Prostate gland (tissue), 2 donors: ENCODE data around the gene BICD1. TPM values are rescaled to one million over a fixed set of nuclear protein-coding genes. Genes with fewer than 3 reads are reported as not detected.

Experiments used
- DNase-seq: peaks from one replicate; pipeline ENCODE4 v3.0.0-alpha.2; 2019; ENCODE audit warnings: low spot score
- H3K27ac ChIP-seq, 2 donors: fragments of 200-600 bp; sonication (generic); 2 replicates each; pipeline ENCODE4 v1.5.1; 2017 to 2019
- H3K27me3 ChIP-seq: fragments of 200-600 bp; sonication (generic); replicated peaks from 2 replicates; pipeline ENCODE4 v1.5.1; 2019; ENCODE audit not compliant: insufficient read depth
- H3K36me3 ChIP-seq, 2 donors: fragments of 200-600 bp; sonication (generic); 1 replicate in 1 of 2; 2 replicates in 1 of 2; pipeline versions ENCODE4 v1.5.1 to v1.8.1; 2017 to 2019
- H3K4me1 ChIP-seq: fragments of 200-600 bp; sonication (generic); replicated peaks from 2 replicates; pipeline ENCODE4 v1.5.1; 2019
- H3K4me3 ChIP-seq, 2 donors: fragments of 200-600 bp; sonication (generic); 2 replicates each; pipeline ENCODE4 v1.5.1; 2017 to 2019
- H3K9me3 ChIP-seq: fragments of 200-600 bp; sonication (generic); 2 replicates; pipeline ENCODE4 v1.5.1; 2017
- POLR2A ChIP-seq: fragments of 450-650 bp; IDR thresholded peaks from one replicate; pipeline ENCODE4 v1.6.1; 2016; ENCODE audit warnings: antibody characterized with exemption, mild to moderate bottlenecking
- POLR2AphosphoS5 ChIP-seq: sonication (generic); formaldehyde crosslinking; IDR thresholded peaks from one replicate; pipeline ENCODE4 v1.6.1; 2017; ENCODE audit warnings: antibody characterized with exemption
- WGBS: methylation state at CpG from one replicate; pipeline ENCODE4 v1.1.5; 2018; 5-methylcytosine and 5-hydroxymethylcytosine counted together
- intact Hi-C: fragments of 100-400 bp; cut with DNase I; formaldehyde crosslinking; loops from one replicate; pipeline ENCODE4 v1.14.2; 2022
- total RNA-seq, 2 donors: library from RNA; depleted of rRNA; stranded (reverse); fragments of >200 nt; gene quantifications; one replicate each; pipeline ENCODE4 v1.1.0, GENCODE V29; 2016
- TF ChIP-seq, protein P1 (sequence below), 4 experiments: fragments of 200-600 bp in 2 of 4; fragments of 450-650 bp in 2 of 4; sonication (generic) in 2 of 4; IDR thresholded peaks; 1 replicate in 3 of 4; 2 replicates in 1 of 4; pipeline ENCODE4 v1.5.1; 2016 to 2019; ENCODE audit warnings: antibody characterized with exemption in 4 of 4, mild to moderate bottlenecking in 2 of 4, moderate library complexity in 2 of 4

BICD1 gene
- total RNA-seq, 2 donors from 2014 or later = 8.6 to 26.2 TPM

DNA sequence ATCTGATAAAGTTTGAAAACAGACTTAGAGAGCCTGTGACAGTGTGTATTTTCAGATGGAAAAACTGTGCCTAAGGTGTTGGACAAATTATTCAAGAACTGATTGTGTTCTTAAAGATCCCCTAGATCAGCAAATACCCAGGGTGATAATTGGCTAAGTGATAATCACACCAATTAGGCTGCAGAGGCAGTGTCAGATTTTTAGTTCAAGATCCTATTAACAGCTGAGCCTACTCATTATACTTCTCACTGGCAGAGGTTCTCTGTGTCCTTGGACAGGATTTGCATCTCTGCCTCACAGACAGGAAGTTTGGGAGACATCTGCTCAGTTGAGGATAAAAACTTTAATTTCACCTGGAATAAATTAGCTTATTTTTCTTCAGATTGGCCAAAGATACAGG is 288.4 kb downstream of the BICD1 start:
- Histone ChIP-seq H3K36me3 (no peaks in the 10 kb centered on the region), H3K4me3 (no peak overlapping the region), H3K4me1 (no peaks in the 10 kb centered on the region), H3K9me3 (no peaks in the 10 kb centered on the region), H3K27ac (no peak overlapping the region), H3K27me3 (no peaks in the 10 kb centered on the region)
- TF ChIP-seq POLR2A = no peak
- TF ChIP-seq, protein P1, sequence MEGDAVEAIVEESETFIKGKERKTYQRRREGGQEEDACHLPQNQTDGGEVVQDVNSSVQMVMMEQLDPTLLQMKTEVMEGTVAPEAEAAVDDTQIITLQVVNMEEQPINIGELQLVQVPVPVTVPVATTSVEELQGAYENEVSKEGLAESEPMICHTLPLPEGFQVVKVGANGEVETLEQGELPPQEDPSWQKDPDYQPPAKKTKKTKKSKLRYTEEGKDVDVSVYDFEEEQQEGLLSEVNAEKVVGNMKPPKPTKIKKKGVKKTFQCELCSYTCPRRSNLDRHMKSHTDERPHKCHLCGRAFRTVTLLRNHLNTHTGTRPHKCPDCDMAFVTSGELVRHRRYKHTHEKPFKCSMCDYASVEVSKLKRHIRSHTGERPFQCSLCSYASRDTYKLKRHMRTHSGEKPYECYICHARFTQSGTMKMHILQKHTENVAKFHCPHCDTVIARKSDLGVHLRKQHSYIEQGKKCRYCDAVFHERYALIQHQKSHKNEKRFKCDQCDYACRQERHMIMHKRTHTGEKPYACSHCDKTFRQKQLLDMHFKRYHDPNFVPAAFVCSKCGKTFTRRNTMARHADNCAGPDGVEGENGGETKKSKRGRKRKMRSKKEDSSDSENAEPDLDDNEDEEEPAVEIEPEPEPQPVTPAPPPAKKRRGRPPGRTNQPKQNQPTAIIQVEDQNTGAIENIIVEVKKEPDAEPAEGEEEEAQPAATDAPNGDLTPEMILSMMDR (IDR thresholded peaks at IDR 0.05) = no peak
- TF ChIP-seq POLR2AphosphoS5 = no peak
- intact Hi-C loops = no loop called here
- no peak for DNase-seq

DNA sequence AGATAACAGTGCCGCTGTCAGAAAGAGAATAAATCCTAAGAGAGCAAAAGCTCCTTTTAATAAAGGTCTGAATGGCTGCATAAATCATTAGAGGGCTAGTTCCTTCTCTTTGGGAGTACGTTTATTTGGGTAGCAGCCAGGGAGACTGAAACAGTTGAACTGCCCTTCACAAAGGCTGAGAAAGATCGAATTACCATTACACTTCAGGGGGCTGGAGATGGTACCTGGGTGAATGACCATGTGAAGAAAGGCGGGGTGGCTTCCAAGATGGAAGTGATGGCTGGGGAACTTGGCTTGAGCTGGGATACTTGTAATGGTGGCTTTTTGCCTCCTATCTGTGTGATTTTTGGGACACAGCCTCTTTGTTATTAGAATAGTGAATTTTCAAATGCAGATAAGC is 291.0 kb downstream of the BICD1 start:
- no peaks in the 10 kb centered on the region for H3K4me1 ChIP-seq
- H3K36me3 ChIP-seq = no peaks in the 10 kb centered on the region
- H3K27ac ChIP-seq = no peak overlapping the region
- H3K9me3 ChIP-seq = no peaks in the 10 kb centered on the region
- no peak for DNase-seq
- H3K4me3 ChIP-seq = no peak overlapping the region
- no peak for TF ChIP-seq POLR2A
- TF ChIP-seq, protein P1 (IDR thresholded peaks at IDR 0.05) = no peak
- no peak for TF ChIP-seq POLR2AphosphoS5
- intact Hi-C loops = no loop called here
- WGBS = 50% methylated on average over 4 of the region's 4 CpGs
- no peaks in the 10 kb centered on the region for H3K27me3 ChIP-seq

DNA sequence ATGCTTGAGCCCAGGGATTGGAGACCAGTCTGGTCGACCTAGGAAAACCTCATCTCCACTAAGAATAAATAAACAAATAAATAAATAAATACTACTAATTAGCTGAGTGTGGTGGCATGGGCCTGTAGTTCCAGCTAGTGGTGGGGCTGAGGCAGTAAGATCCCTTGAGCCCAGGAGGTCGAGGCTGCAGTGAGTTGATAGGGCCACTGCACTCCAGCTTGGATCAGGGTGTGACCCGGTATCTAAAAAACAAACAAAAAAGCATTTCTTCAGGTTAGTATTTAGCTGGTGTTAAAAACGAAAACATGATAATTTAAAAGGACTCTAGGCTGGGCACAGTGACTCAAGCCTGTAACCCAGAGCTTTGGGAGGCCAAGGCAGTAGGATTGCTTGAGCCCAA is 291.5 kb downstream of the BICD1 start:
- peak overlapping the region in 1 of 2 donors; percentile 91 for H3K27ac ChIP-seq
- intact Hi-C loops = no loop called here
- no peak for TF ChIP-seq POLR2A
- TF ChIP-seq, protein P1 (IDR thresholded peaks at IDR 0.05) = no peak
- TF ChIP-seq POLR2AphosphoS5 = no peak
- no peaks in the 10 kb centered on the region for H3K9me3 ChIP-seq
- WGBS = 90% methylated on average over 4 of the region's 4 CpGs
- H3K4me3 ChIP-seq = no peak overlapping the region
- H3K4me1 ChIP-seq = no peaks in the 10 kb centered on the region
- H3K27me3 ChIP-seq = no peaks in the 10 kb centered on the region
- no peak for DNase-seq
- H3K36me3 ChIP-seq = no peaks in the 10 kb centered on the region

DNA sequence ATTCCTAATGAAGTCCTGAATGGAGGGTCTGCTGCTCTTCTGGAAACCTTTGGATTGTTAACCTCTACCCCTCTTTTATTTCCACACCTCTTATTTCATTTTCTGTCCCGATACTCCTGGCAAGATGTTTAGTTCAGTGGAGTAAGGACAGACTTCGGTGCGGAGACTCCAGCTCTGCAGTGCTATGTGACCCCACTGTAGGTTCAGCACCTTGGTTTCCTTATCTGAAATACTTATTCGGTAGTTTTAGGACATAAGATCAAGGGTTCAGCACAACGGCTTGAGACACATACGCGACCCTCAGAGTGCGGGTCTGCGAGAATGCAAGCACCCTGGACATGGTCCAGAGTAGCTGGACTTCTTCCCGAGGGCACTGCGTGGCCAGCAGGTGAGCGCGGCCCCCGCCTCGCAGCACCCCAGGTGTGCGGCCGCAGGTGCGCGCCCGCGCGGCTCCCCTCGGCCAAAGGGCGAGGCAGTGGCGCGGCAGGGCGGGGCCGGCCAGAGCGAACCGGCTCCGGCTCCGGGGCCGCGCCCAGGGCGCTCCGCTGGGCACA is 292.2 kb downstream of the BICD1 start:
- no peaks in the 10 kb centered on the region for H3K36me3 ChIP-seq
- H3K4me1 ChIP-seq = no peaks in the 10 kb centered on the region
- no peaks in the 10 kb centered on the region for H3K9me3 ChIP-seq
- WGBS = 4% methylated on average over 31 of the region's 36 CpGs
- peak overlapping the region; percentile 62 to 76 for H3K4me3 ChIP-seq
- TF ChIP-seq POLR2AphosphoS5 (no peak), POLR2A (no peak)
- TF ChIP-seq, protein P1 (IDR thresholded peaks at IDR 0.05) = no peak
- H3K27me3 ChIP-seq = no peaks in the 10 kb centered on the region
- peak overlapping the region; percentile 91 to 92 for H3K27ac ChIP-seq
- intact Hi-C loops = no loop called here
- no peak for DNase-seq

DNA sequence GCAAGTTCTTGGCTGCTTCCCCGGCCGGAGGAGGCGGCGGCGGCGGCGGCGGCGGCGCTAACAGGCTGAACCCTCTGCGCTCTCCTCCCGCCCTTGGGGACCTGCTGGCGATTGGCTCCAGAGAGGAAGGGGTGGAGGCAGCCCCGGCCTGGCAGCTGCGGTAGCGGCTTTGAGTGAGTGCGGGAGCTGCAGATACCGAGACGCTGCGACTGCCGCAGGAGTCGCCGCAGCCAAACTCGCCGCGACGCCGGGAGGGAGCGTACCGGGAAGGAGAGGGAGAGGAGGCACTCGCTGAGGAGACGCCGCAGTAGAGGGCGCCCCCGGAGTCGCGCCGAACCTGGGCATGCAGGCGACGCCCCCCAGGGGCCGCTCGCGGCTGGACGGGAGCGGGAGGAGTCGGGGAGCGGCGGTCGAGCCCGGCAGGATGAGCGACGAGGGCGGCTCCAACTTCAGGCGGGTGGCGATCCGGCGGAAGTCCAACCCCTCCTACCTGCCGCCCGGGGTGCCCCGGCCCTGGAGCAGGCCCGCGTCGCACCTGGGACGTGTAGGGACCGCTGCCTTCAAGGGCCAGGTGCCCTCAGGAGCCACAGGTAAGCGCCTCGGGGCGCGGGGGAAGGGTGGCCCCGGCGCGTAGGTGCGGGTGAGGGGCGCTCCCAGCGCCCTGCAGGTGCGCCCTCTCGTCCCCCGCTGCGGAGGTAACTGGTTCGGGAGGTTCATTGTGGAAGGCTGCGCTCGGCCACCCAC is 292.9 kb downstream of the BICD1 start, which contains the start of gene FGD4:
TSS of gene FGD4 (plus strand) at position 189 of the 744 bp plus-strand sequence.
- peak; percentile 91 for DNase-seq
- Histone ChIP-seq H3K27ac (peak within 1 kb of the TSS; percentile 91 to 92), H3K4me1 (no peaks in the 10 kb centered on the region), H3K4me3 (peak within 1 kb of the TSS; percentile 62 to 76), H3K36me3 (no peaks in the 10 kb centered on the region), H3K9me3 (no peaks in the 10 kb centered on the region), H3K27me3 (no peaks in the 10 kb centered on the region)
- TF ChIP-seq POLR2A (peak; percentile 90), POLR2AphosphoS5 (peak; percentile 82)
- TF ChIP-seq, protein P1 (IDR thresholded peaks at IDR 0.05) = peak in 3 of 4 experiments; percentile 11 to 41 (median 37)
- under 1% methylated on average over 59 of the region's 82 CpGs for WGBS
- intact Hi-C loops = no loop called here
